Measurements from ENCODE around the gene FBXL15. TPM values are rescaled to one million over a fixed set of nuclear protein-coding genes. Genes with fewer than 3 reads are reported as not detected.

FBXL15 gene, protein sequence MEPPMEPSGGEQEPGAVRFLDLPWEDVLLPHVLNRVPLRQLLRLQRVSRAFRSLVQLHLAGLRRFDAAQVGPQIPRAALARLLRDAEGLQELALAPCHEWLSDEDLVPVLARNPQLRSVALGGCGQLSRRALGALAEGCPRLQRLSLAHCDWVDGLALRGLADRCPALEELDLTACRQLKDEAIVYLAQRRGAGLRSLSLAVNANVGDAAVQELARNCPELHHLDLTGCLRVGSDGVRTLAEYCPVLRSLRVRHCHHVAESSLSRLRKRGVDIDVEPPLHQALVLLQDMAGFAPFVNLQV
- total RNA-seq = 27.7 TPM

DNA sequence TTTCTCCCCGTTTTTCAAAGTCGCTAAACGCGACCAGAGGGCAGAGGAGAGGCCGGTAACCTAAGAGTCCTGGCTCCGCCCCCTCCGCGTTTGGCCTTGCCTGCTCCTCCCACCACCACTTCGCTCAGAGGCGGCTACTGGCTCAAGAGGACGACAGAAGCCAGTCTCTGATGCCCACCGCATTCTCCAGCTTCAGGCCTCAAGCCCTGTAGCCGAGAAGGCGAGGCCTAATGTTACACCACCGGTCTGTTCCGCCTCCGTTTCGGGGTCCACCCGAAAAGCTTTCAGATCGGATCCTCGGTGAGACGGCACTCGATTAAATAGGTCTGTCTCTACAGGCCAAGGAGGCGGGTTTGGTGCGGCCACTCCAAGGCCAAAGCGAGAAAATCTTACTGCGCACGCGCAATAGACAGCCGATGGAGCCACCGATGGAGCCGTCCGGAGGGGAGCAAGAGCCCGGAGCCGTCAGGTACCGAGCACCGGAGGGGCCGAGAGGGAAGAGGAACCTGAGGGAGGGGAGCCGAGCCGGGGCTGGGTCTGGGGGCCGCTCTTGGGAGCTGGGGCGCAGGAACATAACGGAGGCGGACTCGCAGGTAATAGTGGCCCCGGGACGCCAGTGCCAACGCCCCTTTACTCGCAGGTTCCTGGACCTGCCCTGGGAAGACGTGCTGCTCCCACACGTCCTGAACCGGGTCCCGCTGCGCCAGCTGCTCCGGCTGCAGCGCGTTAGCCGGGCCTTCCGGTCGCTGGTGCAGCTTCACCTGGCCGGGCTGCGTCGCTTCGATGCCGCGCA is at the start of gene FBXL15:
Gene FBXL15, plus strand, starts transcription at position 123 of the 793 bp plus-strand sequence. Its CDS starts 294 bp downstream, at position 417.
- Histone ChIP-seq H3K4me1 (peaks cover 39% of the 10 kb centered on the region), H3K36me3 (no peaks in the 10 kb centered on the region), H3K27ac (peak within 1 kb of the TSS; percentile 73), H3K9me3 (no peaks in the 10 kb centered on the region), H3K27me3 (no peaks in the 10 kb centered on the region), H3K4me3 (peak within 1 kb of the TSS; percentile 59 to 93)
- peak in 1 of 2 donors; percentile 98 for DNase-seq (ENCODE audit: extremely low spot score in 2 of 2)
- intact Hi-C loops (cut with DNase I) = no loop called here
- peak; percentile 87 to 99 for TF ChIP-seq POLR2AphosphoS5 (IDR thresholded peaks at IDR 0.05; ENCODE audit: insufficient read depth in 1 of 2, low read depth in 1 of 2)
- TF ChIP-seq POLR2A (IDR thresholded peaks at IDR 0.05) = no peak

DNA sequence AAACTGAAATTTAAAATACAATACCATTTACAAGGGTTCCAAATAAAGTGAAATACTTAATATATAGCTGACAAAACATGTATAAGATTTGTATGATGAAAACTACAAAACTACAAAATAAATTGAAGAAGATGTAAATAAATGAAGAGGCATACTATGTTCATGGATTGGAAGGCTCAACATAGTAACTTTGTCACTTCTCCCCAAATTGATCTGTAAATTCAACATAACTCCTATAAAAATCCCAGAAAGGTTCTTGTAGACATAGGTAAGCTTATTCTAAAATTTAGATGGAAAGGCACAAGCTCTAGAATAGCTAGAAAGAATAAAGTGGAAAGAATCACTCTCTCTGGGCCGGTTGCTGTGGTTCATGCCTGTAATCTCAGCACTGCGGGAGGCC is 49.3 kb upstream of the FBXL15 start:
- Histone ChIP-seq H3K9me3 (no peaks in the 10 kb centered on the region), H3K36me3 (peaks cover 9 to 97% of the 10 kb centered on the region in 2 donors), H3K4me1 (no peaks in the 10 kb centered on the region), H3K27me3 (no peaks in the 10 kb centered on the region), H3K27ac (no peak overlapping the region), H3K4me3 (no peak overlapping the region)
- DNase-seq (ENCODE audit: extremely low spot score in 2 of 2) = no peak
- intact Hi-C loops (cut with DNase I) = no loop called here
- TF ChIP-seq POLR2A (IDR thresholded peaks at IDR 0.05) = no peak

DNA sequence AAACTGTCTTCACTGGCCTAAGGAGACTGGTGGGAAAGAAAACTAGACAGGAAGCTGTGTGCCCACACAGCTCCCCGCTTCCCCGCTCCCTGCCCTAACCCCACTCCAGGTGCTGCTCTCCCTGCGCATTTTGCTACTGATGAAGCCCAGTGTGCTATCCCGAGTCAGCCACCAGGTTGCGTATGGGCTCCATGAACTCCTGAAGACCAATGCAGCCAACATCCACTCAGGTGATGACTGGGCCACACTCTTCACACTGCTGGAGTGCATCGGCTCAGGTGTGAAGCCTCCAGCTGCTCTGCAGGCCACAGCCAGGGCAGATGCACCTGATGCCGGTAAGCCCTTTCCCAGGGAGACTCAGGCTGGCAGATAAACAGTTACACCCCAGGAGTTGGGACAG is 45.4 kb upstream of the FBXL15 start:
- intact Hi-C loops (cut with DNase I) = no loop called here
- Histone ChIP-seq H3K36me3 (peaks cover 3 to 86% of the 10 kb centered on the region in 2 donors), H3K9me3 (no peaks in the 10 kb centered on the region), H3K4me3 (no peak overlapping the region), H3K27ac (no peak overlapping the region), H3K27me3 (no peaks in the 10 kb centered on the region), H3K4me1 (no peaks in the 10 kb centered on the region)
- DNase-seq (ENCODE audit: extremely low spot score in 2 of 2) = no peak
- TF ChIP-seq, protein P1, sequence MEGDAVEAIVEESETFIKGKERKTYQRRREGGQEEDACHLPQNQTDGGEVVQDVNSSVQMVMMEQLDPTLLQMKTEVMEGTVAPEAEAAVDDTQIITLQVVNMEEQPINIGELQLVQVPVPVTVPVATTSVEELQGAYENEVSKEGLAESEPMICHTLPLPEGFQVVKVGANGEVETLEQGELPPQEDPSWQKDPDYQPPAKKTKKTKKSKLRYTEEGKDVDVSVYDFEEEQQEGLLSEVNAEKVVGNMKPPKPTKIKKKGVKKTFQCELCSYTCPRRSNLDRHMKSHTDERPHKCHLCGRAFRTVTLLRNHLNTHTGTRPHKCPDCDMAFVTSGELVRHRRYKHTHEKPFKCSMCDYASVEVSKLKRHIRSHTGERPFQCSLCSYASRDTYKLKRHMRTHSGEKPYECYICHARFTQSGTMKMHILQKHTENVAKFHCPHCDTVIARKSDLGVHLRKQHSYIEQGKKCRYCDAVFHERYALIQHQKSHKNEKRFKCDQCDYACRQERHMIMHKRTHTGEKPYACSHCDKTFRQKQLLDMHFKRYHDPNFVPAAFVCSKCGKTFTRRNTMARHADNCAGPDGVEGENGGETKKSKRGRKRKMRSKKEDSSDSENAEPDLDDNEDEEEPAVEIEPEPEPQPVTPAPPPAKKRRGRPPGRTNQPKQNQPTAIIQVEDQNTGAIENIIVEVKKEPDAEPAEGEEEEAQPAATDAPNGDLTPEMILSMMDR (IDR thresholded peaks at IDR 0.05) = no peak
- no peak for TF ChIP-seq POLR2AphosphoS5 (IDR thresholded peaks at IDR 0.05; ENCODE audit: insufficient read depth in 1 of 2, low read depth in 1 of 2)
- TF ChIP-seq POLR2A (IDR thresholded peaks at IDR 0.05) = no peak

DNA sequence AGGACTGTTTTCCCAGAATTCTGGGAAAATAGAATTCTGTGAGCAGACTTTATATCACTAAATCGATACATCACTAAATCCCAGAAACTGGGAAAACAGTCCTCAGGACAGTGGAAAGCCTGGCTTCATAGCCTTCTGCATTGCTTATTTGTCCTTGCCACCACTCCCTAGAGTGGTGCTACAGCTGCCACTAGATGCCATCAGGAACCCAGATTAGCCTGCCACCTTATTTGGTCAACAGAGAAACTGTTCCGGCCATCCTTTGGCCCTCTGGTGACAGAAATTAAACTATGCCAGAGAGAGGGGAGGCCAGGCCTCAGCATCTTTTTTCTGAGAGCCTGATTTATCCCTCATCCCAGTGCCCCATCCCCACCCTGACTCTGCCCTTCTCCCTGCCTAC is 44.8 kb upstream of the FBXL15 start:
- no peaks in the 10 kb centered on the region for H3K9me3 ChIP-seq
- DNase-seq (ENCODE audit: extremely low spot score in 2 of 2) = no peak
- peaks cover 0 to 86% of the 10 kb centered on the region in 2 donors for H3K36me3 ChIP-seq
- no peaks in the 10 kb centered on the region for H3K4me1 ChIP-seq
- TF ChIP-seq, protein P1 (IDR thresholded peaks at IDR 0.05) = no peak
- H3K4me3 ChIP-seq = no peak overlapping the region
- intact Hi-C loops (cut with DNase I) = no loop called here
- H3K27ac ChIP-seq = no peak overlapping the region
- H3K27me3 ChIP-seq = no peaks in the 10 kb centered on the region

DNA sequence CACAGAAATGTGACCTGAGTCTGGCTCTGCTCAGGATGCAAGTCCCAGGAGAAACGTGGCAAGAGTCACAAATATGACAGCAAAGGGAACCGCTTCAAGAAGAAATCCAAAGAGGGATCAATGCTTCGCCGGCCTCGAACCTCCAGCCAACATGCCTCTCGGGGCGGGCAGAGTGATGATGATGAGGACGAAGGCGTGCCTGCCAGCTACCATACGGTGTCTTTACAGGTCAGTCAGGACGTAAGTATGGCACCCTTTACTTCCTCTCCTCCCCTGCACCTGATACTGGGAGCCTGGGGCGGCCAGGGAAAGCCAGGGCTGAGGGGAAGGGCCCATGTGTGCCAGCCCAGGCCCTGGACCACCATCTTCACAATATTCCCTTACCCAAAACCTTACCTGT is 43.7 kb upstream of the FBXL15 start:
- Histone ChIP-seq H3K36me3 (peaks cover 0 to 80% of the 10 kb centered on the region in 2 donors), H3K27me3 (no peaks in the 10 kb centered on the region), H3K27ac (no peak overlapping the region), H3K9me3 (no peaks in the 10 kb centered on the region), H3K4me3 (no peak overlapping the region), H3K4me1 (no peaks in the 10 kb centered on the region)
- intact Hi-C loops (cut with DNase I) = no loop called here
- no peak for DNase-seq (ENCODE audit: extremely low spot score in 2 of 2)
- TF ChIP-seq, protein P1 (IDR thresholded peaks at IDR 0.05) = no peak
- TF ChIP-seq POLR2AphosphoS5 (IDR thresholded peaks at IDR 0.05; ENCODE audit: insufficient read depth in 1 of 2, low read depth in 1 of 2) (no peak), POLR2A (IDR thresholded peaks at IDR 0.05) (no peak)

DNA sequence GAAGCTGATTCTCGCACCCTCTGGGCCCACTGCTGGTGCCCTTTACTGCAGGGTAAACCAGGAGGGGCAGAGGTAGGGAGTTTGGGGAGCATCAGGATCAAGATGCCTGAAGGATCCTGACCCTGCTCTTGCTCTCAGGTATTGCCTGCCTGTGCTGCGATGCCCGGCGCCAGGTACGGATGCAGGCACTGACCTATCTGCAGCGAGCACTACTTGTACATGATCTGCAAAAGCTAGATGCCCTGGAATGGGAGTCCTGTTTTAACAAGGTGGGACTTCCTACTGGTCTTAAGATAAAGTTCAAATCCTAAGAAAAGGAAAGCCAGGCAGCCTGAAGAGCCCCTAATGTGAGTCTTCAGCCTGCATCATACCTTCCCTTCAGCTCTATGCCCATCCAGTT is 41.3 kb upstream of the FBXL15 start:
- intact Hi-C loops (cut with DNase I) = no loop called here
- no peak for DNase-seq (ENCODE audit: extremely low spot score in 2 of 2)
- Histone ChIP-seq H3K9me3 (no peaks in the 10 kb centered on the region), H3K27ac (no peak overlapping the region), H3K4me1 (no peaks in the 10 kb centered on the region), H3K36me3 (peaks cover 0 to 70% of the 10 kb centered on the region in 2 donors), H3K27me3 (no peaks in the 10 kb centered on the region), H3K4me3 (no peak overlapping the region)
- TF ChIP-seq POLR2AphosphoS5 (IDR thresholded peaks at IDR 0.05; ENCODE audit: insufficient read depth in 1 of 2, low read depth in 1 of 2) (no peak), POLR2A (IDR thresholded peaks at IDR 0.05) (no peak)
- TF ChIP-seq, protein P1 (IDR thresholded peaks at IDR 0.05) = no peak
